HG02763 (cell line): Measurements from ENCODE around the gene NAV3.

ENCODE experiments used
- ATAC-seq: cut with Tn5 transposase; IDR thresholded peaks from one replicate; pipeline ENCODE4 v1.9.1; 2021; ENCODE audit warnings: mild to moderate bottlenecking, moderate library complexity; ENCODE audit not compliant: unreplicated experiment

The NAV3 gene

DNA sequence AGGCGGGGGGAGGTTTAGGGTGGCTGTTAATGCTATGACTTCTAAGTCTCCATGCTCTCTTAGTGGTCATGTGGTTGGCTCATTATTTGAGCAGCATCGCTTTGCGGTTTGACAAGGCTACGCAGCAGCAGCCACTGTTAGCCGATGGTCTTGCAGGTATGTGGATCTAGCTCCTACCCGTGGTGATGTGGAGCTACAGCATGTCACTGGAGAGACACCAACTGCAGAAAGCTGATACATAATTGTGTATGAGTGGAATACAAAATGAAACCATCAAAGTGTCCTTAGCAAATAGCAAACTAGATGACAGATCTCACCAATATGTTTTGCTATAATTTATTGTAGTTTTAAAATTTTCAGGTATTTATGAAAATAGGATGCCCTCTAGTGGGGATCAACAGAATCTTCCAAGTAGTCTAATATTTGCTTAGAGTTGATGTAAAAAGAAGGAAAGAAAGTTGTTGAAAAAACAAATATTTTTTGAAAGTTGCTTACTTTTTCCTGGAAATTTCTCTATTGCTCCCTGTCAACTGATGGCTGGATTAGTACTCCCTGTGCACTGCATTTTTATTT is 94.9 kb downstream of the NAV3 start:
- ATAC-seq: peak; percentile 99

DNA sequence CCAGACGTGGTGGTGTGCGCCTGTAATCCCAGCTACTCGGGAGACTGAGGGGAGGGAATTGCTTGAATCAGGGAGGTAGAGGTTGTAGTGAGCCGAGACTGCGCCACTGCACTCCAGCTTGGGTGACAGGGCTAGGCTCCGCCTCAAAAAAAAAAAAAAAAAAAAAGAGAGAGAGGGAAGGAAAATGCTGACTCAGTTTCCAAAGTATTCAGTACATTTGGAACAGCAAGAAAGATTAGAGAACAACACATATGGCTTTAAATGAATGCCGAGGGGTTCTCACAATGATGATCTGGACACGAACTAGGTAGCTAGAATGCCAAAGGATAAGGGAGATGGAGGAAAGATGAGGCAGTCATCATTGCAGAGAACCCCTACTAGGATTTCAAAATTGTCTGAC is 97.4 kb downstream of the NAV3 start:
- no peak for ATAC-seq

DNA sequence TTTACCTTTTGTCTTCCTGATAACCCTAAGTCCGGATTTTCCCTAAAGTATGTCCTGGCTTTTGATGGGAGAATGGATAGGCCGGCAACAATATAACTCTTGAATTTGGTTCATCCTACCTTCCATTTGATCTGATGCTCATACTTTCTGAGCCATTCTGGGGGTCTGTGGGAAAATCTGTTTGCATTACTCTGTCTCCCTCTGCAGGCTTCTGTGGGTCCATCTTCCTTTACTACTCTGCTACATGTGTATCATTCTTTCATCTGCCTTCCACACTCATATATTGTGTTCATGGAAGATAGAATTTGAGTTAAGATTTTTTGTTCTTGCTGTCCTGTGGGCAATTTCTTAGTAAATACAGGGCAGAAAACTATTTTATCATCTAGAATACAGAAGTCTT is 101.5 kb downstream of the NAV3 start:
- no peak for ATAC-seq

DNA sequence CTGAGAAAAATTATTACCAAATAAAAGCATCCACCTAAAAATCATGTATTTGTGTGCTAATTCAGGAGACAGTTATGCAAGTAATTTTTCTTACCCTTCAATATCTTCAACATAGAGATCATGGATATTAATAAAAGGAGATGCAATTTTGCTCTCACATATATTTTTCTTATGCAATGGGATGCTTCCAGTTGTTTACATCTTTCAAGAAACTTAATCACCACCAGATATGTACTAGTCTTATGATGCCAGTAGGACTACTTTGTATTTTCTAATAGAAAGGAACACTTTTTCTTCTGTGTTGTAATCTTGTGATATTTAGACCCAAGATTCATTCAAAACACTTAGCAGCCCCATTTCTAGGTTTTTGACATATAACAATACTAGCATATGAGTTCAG is 107.6 kb downstream of the NAV3 start:
- no peak for ATAC-seq

DNA sequence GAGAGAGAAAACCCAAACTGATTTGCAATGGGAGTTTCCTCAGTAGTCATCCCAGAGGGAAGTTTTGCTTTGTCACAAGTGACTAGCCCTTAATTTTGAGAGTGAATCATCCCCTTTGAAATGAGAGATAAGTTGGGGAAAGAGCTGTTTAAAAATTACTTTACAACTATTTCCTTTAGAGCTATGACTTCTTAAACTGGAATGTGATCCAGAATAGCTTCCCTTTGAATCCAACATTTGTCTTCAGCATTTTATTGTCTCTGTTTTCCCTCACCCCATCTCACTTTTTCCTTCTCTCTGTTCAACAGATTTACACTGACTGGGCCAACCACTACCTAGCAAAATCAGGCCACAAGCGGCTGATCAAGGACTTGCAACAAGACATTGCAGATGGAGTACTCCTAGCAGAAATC is 109.3 kb downstream of the NAV3 start:
- no peak for ATAC-seq

DNA sequence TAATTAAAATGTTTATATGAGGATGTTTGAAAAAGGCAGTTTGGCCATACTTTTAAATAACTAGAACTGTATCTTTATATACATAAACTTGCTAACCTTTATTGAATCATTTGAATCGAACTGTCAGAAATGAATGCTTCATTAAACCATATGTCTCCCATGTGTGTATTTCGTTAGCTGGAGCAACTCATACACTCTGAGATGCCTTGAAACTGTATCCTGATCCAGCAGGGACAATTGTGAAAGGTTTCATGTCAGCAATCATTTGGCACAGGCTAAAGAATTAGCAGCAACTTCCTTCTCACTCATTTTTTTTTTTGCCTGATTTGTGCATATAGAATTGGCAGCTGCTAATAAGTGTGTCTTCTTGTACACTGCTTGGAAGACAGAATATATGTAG is 109.9 kb downstream of the NAV3 start:
- ATAC-seq: no peak

DNA sequence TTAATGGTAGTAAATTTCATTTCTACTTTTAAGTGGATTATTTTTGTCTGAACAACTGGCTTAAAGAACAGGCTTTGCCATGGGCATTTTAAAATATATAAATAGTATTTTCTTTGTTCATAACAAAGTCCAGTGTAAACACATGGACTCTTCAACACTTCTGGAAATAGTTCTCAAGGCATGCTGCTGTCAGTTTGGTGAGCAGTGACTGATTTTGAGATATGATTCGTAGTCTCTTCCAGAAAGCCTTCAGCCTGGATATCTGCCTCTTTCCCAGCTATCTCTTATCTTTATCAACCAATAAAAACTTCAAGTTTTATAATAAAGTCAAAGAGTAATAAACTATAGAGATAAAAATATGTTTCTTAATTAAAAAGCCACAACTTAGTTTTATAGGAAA is 110.7 kb downstream of the NAV3 start:
- no peak for ATAC-seq

DNA sequence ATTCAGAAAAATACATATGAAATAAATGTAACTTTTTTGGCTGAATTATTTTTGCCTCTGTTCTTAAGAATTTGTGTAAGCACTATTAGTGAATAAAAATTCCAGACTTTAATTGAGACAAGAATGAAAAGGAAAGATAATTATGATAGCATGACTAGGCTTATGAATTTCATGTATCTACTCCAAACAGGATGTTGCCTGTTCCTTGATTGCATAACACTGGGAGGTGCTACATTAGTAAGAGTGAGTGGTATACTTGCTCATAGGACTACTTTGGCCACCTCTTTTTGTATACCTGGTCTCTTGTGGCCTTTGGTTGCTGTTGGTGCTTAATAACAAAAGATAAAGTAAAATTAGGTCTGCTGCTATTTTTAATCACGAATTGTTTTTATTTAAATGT is 112.8 kb downstream of the NAV3 start:
- no peak for ATAC-seq

DNA sequence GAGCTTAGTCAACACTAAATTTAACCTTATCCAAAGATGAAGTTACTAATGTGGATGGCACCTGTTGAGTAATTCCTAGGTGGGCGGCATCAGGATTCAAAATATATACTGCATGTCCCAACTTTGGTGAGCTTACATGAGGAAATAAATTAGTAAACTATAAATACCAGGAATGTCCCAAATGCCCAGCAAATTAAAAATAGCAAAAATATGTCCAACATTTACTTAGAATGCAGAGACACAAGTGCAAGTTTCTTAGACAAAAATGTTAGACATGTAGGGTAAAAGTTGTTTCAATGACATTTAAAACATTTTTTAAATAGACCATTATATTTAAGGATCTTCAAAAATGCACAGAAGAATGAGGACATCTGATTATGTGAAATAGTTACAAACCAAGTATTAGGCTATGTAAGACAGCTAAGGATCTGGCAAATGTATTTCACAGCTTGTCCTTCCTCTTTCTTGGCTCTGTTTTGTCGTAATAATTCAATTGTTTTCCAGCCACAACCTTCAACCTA is 115.9 kb downstream of the NAV3 start:
- no peak for ATAC-seq

DNA sequence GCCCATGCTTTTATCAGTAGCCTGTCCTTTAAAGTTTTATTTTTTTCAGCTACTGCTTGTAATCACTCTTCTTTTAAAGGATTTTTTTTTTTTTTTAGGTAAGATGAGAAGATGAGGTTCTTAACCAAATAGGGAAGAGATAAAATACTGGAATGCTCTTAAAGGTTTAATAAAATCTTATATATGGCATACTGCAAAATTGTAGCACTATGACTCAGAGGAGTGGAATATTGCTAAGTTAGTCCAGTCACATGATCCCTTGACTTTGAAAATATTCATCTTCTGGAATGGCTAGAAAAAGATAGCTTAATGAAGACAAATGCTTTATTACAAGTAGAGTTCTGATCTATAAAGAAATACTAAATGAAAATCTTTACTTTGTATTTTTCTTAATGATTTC is 116.6 kb downstream of the NAV3 start:
- ATAC-seq: no peak

DNA sequence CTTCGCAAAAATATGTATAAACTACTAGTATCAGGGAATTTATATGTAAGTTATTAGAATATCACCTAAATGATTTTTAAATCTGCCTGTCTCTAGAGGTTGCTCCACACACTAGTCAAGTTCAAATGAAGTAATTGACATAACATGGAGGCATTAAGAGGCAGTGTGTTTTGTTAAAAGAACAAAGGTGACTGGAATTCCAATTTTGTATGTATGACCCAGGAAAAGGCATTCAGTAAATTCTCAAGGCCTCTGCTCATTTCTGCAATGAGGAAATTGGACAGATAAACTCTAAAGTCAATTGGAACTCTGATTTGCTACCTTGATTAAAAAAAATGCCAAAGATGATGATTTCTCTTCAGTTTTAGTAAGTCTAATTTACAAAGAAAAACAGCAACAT is 117.1 kb downstream of the NAV3 start:
- no peak for ATAC-seq

DNA sequence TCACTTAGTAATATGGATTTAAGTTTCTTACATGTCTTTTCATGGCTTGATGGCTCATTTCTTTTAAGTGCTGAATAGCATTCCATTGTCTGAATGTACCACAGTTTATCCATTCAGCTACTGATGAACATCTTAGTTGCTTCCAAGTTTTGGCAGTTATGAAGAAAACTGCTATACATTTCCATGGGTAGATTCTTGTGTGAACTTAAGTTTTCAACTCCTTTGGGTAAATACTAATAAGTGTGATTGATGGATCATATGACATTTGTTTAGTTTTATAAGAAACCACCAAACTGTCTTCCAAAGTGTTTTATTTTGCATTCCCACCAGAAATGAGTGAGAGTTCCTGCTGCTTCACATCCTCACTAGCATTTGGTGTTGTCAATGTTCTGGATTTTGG is 119.2 kb downstream of the NAV3 start:
- ATAC-seq: no peak

DNA sequence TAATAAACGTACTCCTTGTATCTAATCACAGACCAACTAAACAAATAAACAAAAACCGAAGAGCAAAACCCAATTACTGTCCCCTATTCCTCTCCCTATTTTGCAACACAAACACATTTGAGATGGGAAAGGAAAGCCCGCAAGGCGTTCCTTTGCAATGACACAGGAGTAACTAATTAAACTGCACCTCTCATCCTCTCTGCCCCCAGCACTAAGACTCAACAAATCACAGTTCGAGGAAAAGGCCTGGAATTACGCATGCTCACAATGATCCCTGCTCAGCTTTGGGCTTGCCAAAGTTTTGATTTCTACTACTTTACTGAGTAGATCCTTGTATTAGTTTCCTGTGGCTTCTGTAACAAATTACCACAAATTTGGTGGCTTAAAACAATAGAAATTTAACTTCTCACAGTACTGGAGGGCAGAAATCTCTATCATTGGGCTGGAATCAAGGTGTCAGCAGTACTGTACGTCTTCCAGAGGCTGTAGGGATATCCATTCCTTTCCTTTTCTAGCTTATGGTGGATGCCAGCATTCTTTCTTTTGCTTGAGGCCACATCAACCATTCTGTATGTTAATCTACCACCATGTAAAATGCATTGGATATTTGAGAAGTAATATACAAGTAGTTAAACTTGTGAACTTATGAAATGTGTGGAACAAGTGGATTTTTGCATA is 123.0 kb downstream of the NAV3 start:
- ATAC-seq: no peak

DNA sequence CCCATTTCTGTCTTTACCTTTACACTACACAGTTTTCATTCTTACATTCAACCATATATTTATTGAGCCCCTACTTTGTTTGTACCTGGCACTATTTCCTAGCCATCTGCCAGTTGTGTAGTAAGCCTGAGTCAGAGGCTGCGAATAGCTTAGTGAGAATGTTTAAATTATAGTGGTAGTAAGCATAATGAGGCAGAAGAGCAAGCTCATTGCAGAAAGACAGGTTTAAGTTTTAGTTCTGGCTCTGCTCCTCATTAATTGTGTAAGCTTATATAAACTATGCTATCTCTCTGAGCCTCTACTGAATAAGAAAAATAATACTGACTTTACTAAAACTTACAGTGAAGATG is 123.5 kb downstream of the NAV3 start:
- no peak for ATAC-seq

DNA sequence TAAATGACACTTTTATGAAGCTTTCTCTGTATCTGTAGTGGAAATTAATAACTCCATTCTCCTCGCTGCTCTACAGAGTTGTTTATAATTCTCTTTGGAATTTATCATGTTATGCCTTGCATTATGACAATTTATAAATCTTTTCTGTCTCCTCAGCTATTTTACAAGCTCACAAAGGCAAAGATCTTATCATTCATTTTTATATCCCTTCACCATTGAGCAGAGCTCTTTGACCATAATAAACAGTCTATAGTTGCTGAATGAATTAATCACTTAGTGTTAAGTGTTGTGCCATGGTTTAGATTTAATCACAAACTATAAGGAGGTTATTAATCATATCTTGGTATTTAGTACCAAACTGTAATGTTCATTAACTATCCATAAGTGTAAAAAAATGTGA is 126.4 kb downstream of the NAV3 start:
- ATAC-seq: no peak

DNA sequence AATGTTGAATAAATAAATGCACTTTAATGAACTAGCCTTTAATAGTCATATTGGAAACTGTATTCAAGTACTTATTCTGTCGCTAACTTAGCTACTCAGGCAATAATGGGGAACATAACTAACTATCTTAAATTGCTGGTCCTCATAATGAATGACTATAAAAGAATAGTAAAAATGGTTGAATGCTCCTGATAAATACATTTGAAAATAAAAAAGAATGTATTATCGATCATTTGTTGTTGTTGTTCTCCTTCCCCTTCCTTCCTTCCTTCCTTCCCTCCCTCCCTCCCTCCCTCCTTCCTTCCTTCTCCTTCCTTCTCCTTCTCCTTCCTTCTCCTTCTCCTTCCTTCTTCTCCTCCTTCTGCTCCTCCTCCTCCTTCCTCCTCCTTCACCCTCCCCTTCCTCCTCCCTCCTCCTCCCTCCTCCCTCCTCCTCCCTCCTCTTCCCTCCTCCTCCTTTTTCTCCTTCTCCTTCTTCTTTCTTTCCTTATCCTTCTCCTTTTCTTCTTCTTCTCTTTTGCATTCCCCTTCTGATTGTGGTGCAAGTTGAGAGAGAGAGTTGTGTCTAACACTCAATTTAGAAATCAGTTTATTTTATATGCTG is 133.0 kb downstream of the NAV3 start:
- ATAC-seq: no peak

DNA sequence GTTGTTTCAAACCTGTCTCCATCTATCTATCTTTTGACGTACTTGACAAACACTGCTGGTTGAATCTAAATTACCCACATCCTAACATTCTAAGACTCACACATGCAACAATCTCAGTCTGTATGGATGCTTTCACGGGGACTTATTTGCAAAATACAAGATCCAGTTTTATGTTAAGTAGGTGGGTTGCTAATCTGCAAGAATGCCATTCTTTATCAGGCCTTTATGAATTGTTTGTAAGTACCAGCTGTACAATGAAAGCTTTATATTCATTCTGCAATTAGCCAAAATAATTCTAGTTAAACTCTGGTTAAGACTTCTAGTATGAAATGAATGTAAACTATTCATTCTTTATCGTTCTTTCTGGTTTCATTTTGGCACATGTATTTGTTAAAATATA is 135.1 kb downstream of the NAV3 start:
- no peak for ATAC-seq

DNA sequence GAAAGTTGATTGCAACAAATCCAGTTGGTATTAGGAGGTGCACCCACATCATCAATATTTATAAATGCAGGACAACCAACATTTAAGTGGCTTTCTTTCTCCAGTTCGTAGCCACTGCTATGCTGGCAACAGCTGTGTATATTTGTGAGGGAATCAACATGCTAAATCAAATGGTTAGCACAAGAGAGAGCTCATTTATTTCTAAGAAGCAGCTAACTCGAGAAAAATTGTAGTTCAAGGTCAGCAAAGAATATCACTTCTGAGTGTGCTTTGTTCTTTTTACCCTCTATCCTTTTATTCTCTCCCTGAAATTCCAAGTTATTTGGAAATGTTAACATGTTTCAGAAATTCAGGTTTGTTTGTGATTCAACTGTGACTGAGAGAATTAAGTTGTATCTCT is 137.3 kb downstream of the NAV3 start:
- ATAC-seq: no peak

DNA sequence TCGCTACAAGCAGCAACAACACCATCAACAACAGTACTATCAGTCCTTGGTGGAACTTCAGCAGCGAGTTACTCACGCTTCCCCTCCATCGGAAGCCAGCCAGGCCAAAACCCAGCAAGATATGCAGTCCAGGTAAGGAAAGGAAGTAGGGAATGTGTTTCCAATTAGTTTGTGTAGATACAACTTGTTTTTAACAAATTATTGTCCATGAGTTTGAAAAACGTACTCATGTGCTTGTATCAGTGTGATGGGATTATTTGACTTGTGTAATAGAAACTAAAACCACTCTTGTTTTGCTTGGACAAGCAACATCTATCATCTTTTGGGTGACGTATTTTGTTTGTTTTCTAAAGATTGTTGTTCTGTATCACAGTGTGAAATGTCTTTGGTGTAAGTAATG is 137.9 kb downstream of the NAV3 start:
- no peak for ATAC-seq

DNA sequence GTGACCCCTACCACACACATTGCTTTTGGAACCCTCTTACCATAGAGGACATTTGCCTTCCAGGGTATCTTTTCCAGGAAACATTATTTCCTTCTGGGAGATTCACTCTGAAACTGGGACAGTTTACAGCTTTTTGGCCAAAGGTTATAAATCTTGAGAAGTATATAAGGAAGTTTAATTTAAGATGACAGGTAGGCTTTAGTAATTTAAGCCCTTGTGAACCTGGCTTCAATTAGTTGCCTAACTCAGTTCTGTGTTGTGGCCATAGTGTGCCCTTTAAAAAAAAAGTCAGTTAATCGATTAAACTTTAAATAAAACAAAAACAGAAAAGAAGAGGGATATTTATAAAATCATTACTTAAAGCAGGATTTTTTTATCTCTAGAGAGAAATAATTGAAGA is 142.9 kb downstream of the NAV3 start:
- ATAC-seq: no peak

DNA sequence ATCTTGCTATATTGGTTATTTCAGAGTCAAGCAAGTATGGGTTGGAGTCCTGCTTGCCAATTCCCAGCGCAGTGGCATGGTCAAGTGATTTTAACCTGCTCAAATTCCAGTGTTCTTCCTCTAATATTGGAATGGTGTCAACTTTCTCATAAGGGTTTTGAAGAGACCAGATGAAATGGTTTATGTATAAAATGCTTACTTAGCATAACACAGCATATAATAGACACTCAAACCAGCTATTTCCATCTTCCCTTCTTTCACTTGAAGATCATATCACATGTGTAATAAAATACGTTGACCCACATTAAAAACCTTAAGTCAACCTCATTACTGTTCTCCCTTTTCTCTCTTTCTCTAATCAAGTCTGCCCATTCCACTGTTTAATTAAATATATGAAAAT is 144.0 kb downstream of the NAV3 start:
- ATAC-seq: no peak

DNA sequence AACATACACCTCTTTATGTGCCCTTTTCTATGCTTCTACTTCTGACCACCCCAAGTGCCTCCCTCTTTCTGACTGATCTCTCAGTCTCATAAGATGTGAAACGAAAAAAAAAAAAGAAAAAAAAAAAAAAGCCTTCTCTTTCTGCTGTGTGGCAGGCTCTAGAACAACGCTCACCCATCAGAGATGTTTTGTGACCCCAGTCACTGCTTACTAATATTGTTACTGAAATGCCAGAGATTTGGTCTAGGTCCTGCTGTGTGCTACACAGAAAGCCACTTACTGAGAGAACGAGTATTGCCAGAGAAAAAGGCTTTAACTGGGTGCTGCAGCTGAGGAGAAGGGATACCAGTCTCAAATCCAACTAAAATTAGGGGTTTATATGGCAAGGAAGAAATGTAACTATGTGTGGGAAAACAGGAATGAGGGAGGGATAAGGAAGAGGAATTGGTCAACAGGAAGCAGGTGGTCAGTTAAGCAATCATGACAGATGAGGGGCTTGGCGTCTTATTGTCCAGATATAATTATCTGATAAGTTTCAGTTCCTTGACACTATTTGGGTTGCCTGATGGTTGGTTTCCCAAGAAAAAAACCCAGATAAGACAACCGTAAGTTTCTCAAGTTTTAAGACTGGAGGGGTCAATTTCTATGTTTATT is 149.0 kb downstream of the NAV3 start:
- ATAC-seq: no peak
